SK-N-SH (cell line): ENCODE results near the gene ARMH3. TPM values are rescaled to one million over a fixed set of nuclear protein-coding genes. Genes with fewer than 3 reads are reported as not detected.

Experiments used
- CTCF ChIA-PET: fragments of 300-600, 350-600 bp; formaldehyde crosslinking; extraction: SDS; loops from one replicate; lab custom pipeline; 2021; lab: Yijun Ruan, JAX
- POLR2A ChIA-PET: fragments of 350-600 bp; sonication (Branson Sonifier 250); formaldehyde crosslinking; extraction: SDS; loops from one replicate; lab custom pipeline; 2020; ENCODE audit warnings: antibody characterized with exemption, inconsistent platforms; lab: Yijun Ruan, JAX
- DNase-seq: peaks from one replicate; pipeline ENCODE4 v3.0.0; 2012
- H2AFZ ChIP-seq: fragments of 200-600 bp; sonication (generic); 2 replicates; pipeline ENCODE4 v1.8.1; 2016; ENCODE audit warnings: antibody characterized with exemption, mild to moderate bottlenecking, low read depth
- H3F3A ChIP-seq: fragments of 200-600 bp; sonication (generic); replicated peaks from 2 replicates; pipeline ENCODE3; 2016; ENCODE audit warnings: antibody characterized with exemption, mild to moderate bottlenecking; ENCODE audit not compliant: insufficient read depth
- H3K27ac ChIP-seq, 2 experiments: fragments of 200-500 bp in 1 of 2; fragments of 200-600 bp in 1 of 2; sonication (Bioruptor generic) in 1 of 2; sonication (generic), shearing (Covaris generic) in 1 of 2; 2 replicates each; pipeline versions ENCODE4 v1.5.1 to v1.6.1; 2014 to 2016; ENCODE audit warnings: low read depth in 2 of 2, inconsistent platforms in 1 of 2, low read length in 1 of 2, mild to moderate bottlenecking in 1 of 2, mixed read lengths in 1 of 2
- H3K27me3 ChIP-seq: fragments of 200-600 bp; sonication (generic), shearing (Covaris generic); 2 replicates; pipeline ENCODE4 v1.6.1; 2016; ENCODE audit warnings: mixed run types; ENCODE audit not compliant: insufficient read depth
- H3K36me3 ChIP-seq, 2 experiments: fragments of 200-500 bp in 1 of 2; fragments of 200-600 bp in 1 of 2; sonication (Bioruptor generic) in 1 of 2; sonication (generic) in 1 of 2; replicated peaks in 1 of 2; 2 replicates each; pipeline versions ENCODE3 to v1.5.1; 2014 to 2016; ENCODE audit warnings: low read length in 1 of 2, mild to moderate bottlenecking in 1 of 2; ENCODE audit not compliant: insufficient read depth in 2 of 2, control insufficient read depth in 1 of 2
- H3K4me1 ChIP-seq, 2 experiments: fragments of 200-500 bp in 1 of 2; fragments of 200-600 bp in 1 of 2; sonication (Bioruptor generic) in 1 of 2; sonication (generic), shearing (Covaris generic) in 1 of 2; 2 replicates each; pipeline versions ENCODE4 v1.5.1 to v1.6.1; 2014 to 2016; ENCODE audit warnings: low read depth in 1 of 2, low read length in 1 of 2, mixed run types in 1 of 2; ENCODE audit not compliant: insufficient read depth in 2 of 2, control insufficient read depth in 1 of 2
- H3K4me2 ChIP-seq: fragments of 200-600 bp; sonication (generic), shearing (Covaris generic); 2 replicates; pipeline ENCODE4 v1.6.1; 2017; ENCODE audit warnings: mixed run types
- H3K4me3 ChIP-seq, 2 experiments: fragments of 200-500 bp in 1 of 2; fragments of 200-600 bp in 1 of 2; sonication (Bioruptor generic) in 1 of 2; sonication (generic), shearing (Covaris generic) in 1 of 2; 2 replicates each; pipeline versions ENCODE4 v1.5.1 to v1.8.1; 2014 to 2016; ENCODE audit warnings: low read depth in 2 of 2, inconsistent platforms in 1 of 2, low read length in 1 of 2, mild to moderate bottlenecking in 1 of 2, mixed read lengths in 1 of 2, moderate library complexity in 1 of 2
- H3K79me2 ChIP-seq: fragments of 200-600 bp; sonication (generic); 2 replicates; pipeline ENCODE4 v1.8.1; 2017; ENCODE audit warnings: mild to moderate bottlenecking; ENCODE audit not compliant: insufficient read depth
- H3K9ac ChIP-seq: fragments of 200-600 bp; sonication (generic); 2 replicates; pipeline ENCODE4 v1.6.1; 2017; ENCODE audit warnings: mixed run types
- H3K9me2 ChIP-seq: fragments of 200-600 bp; sonication (generic); 2 replicates; pipeline ENCODE4 v1.6.1; 2017; ENCODE audit warnings: mixed run types
- H3K9me3 ChIP-seq: fragments of 200-600 bp; sonication (generic); 2 replicates; pipeline ENCODE4 v1.6.1; 2017; ENCODE audit warnings: mixed run types, mild to moderate bottlenecking, moderate library complexity
- H4K20me1 ChIP-seq: fragments of 200-600 bp; sonication (generic); 2 replicates; pipeline ENCODE4 v1.6.1; 2017; ENCODE audit warnings: mild to moderate bottlenecking, mixed run types; ENCODE audit not compliant: insufficient read depth
- CHD2 ChIP-seq: fragments of 150-350 bp; IDR thresholded peaks from 2 replicates; pipeline ENCODE4 v1.6.1; 2018; ENCODE audit warnings: low read length; ENCODE audit not compliant: partially characterized antibody
- CTCF ChIP-seq: fragments of 200-600 bp; sonication (generic); IDR thresholded peaks from 2 replicates; pipeline ENCODE4 v1.6.1; 2017; ENCODE audit warnings: antibody characterized with exemption, mild to moderate bottlenecking, moderate library complexity
- ELF1 ChIP-seq: IDR thresholded peaks from 2 replicates; pipeline ENCODE4 v1.4.0; 2012
- EP300 ChIP-seq, 2 experiments: IDR thresholded peaks; 2 replicates each; pipeline versions ENCODE4 v1.4.0 to v1.6.1; 2012; ENCODE audit warnings: borderline replicate concordance in 1 of 2, low read depth in 1 of 2, low read length in 1 of 2
- EZH2phosphoT487 ChIP-seq: fragments of 200-600 bp; sonication (generic); IDR thresholded peaks from 2 replicates; pipeline ENCODE4 v1.6.1; 2017; ENCODE audit warnings: low read depth, mixed run types, mild to moderate bottlenecking, antibody characterized with exemption, moderate library complexity, borderline replicate concordance
- FOSL2 ChIP-seq: IDR thresholded peaks from 2 replicates; pipeline ENCODE4 v1.4.0; 2012; ENCODE audit warnings: low read depth, mild to moderate bottlenecking, moderate library complexity, borderline replicate concordance
- FOXJ3 ChIP-seq: sonication (generic); formaldehyde crosslinking; IDR thresholded peaks from 2 replicates; pipeline ENCODE4 v1.5.1; 2020; ENCODE audit warnings: mild to moderate bottlenecking, missing genetic modification reagents
- FOXM1 ChIP-seq: IDR thresholded peaks from 2 replicates; pipeline ENCODE4 v1.4.0; 2012; ENCODE audit warnings: low read depth, mild to moderate bottlenecking
- GABPA ChIP-seq: IDR thresholded peaks from 2 replicates; pipeline ENCODE4 v1.4.0; 2012; ENCODE audit warnings: low read depth, mild to moderate bottlenecking
- JUND ChIP-seq: IDR thresholded peaks from 2 replicates; pipeline ENCODE4 v1.4.0; 2012
- MAX ChIP-seq: IDR thresholded peaks from 2 replicates; pipeline ENCODE4 v1.4.0; 2012; ENCODE audit warnings: low read depth
- MEF2A ChIP-seq: IDR thresholded peaks from 2 replicates; pipeline ENCODE4 v1.4.0; 2012; ENCODE audit warnings: low read depth, borderline replicate concordance
- MXI1 ChIP-seq: IDR thresholded peaks from 2 replicates; pipeline ENCODE4 v1.6.1; 2012; ENCODE audit warnings: mild to moderate bottlenecking, low read depth, low read length, improper control_type of control experiment
- NFIC ChIP-seq: IDR thresholded peaks from 2 replicates; pipeline ENCODE4 v1.4.0; 2012; ENCODE audit warnings: borderline replicate concordance
- NRF1 ChIP-seq: IDR thresholded peaks from 2 replicates; pipeline ENCODE4 v1.6.1; 2012; ENCODE audit warnings: low read depth, mild to moderate bottlenecking, low read length
- POLR2AphosphoS5 ChIP-seq: IDR thresholded peaks from 2 replicates; pipeline ENCODE4 v1.6.1; 2012; ENCODE audit warnings: low read depth, low read length
- RAD21 ChIP-seq: IDR thresholded peaks from 2 replicates; pipeline ENCODE4 v1.6.1; 2012; ENCODE audit warnings: mild to moderate bottlenecking, low read length
- RCOR1 ChIP-seq: fragments of 150-350 bp; IDR thresholded peaks from 2 replicates; pipeline ENCODE4 v1.6.1; 2017; ENCODE audit warnings: antibody characterized with exemption, low read length
- RFX5 ChIP-seq: IDR thresholded peaks from 2 replicates; pipeline ENCODE4 v1.6.1; 2012; ENCODE audit warnings: mild to moderate bottlenecking, improper control_type of control experiment, low read length
- SIN3A ChIP-seq: IDR thresholded peaks from 2 replicates; pipeline ENCODE4 v1.6.1; 2012; ENCODE audit warnings: low read depth, mild to moderate bottlenecking, low read length, moderate library complexity, borderline replicate concordance
- SMC3 ChIP-seq: IDR thresholded peaks from 2 replicates; pipeline ENCODE4 v1.6.1; 2012; ENCODE audit warnings: low read depth, low read length, improper control_type of control experiment
- TAF1 ChIP-seq: IDR thresholded peaks from 2 replicates; pipeline ENCODE4 v1.6.1; 2012; ENCODE audit warnings: low read depth, mild to moderate bottlenecking, low read length, moderate library complexity, borderline replicate concordance
- TCF12 ChIP-seq: IDR thresholded peaks from 2 replicates; pipeline ENCODE4 v1.4.0; 2012
- USF1 ChIP-seq: IDR thresholded peaks from 2 replicates; pipeline ENCODE4 v1.4.0; 2012; ENCODE audit warnings: low read depth, borderline replicate concordance
- USF2 ChIP-seq: fragments of 150-350 bp; IDR thresholded peaks from 2 replicates; pipeline ENCODE4 v1.6.1; 2017; ENCODE audit warnings: antibody characterized with exemption, low read length, low read depth, borderline replicate concordance
- WGBS: methylation state at CpG from one replicate; pipeline ENCODE4 v1.1.6; 2017; ENCODE audit warnings: low lambda C conversion rate; 5-methylcytosine and 5-hydroxymethylcytosine counted together
- polyA plus RNA-seq, 3 experiments: library from polyadenylated mRNA; depleted of rRNA; stranded (reverse); fragments of >200 nt; gene quantifications; 2 replicates each; pipeline ENCODE4 v1.2.3, GENCODE V29; 2012

Gene ARMH3
- polyA plus RNA-seq, 1 of the 3 experiments (the other 2 are of a cell fraction) = 12.1 TPM

GRCh38 chr10:102064503-102064867 is 8.5 kb upstream of the ARMH3 start:
- WGBS = 73% methylated on average over 2 of the region's 2 CpGs
- no peaks in the 10 kb centered on the region for H3K9me2 ChIP-seq
- H3K4me1 ChIP-seq = peaks cover 8 to 12% of the 10 kb centered on the region in 2 experiments; a peak in 3 of 4 replicates
- ChIA-PET CTCF (interaction anchor here (1.3 kb wide), 1 partner anchor 8 kb away, joined by 4 read pairs; no protein-coding TSS in a partner anchor), POLR2A (no interaction called here)
- H3K4me3 ChIP-seq = peak overlapping the region; percentile 78 to 92; a peak in 3 of 4 replicates
- H3K9me3 ChIP-seq = no peaks in the 10 kb centered on the region
- peaks cover 4 to 21% of the 10 kb centered on the region in 2 experiments for H3K36me3 ChIP-seq
- H4K20me1 ChIP-seq = peaks cover 19% of the 10 kb centered on the region
- H3F3A ChIP-seq = peaks cover 17% of the 10 kb centered on the region
- H2AFZ ChIP-seq = peak overlapping the region; percentile 91
- TF ChIP-seq CHD2 (no peak), RFX5 (no peak), GABPA (no peak), ELF1 (no peak), NRF1 (no peak), SIN3A (no peak), FOXJ3 (no peak), TAF1 (no peak), MEF2A (no peak), FOXM1 (no peak), JUND (no peak), MXI1 (no peak), MAX (no peak), USF2 (no peak), FOSL2 (no peak)
- TF ChIP-seq, all 33 proteins: peak for 0
- H3K27ac ChIP-seq = peak overlapping the region; percentile 74
- H3K27me3 ChIP-seq = no peaks in the 10 kb centered on the region
- H3K9ac ChIP-seq = peak overlapping the region; percentile 96; the same call in 1 of the 2 replicates
- no peak for DNase-seq
- peak overlapping the region; percentile 98 for H3K4me2 ChIP-seq
- peaks cover 40% of the 10 kb centered on the region for H3K79me2 ChIP-seq

- Histone ChIP-seq H3K9me2 (no peaks in the 10 kb centered on the region), H3K4me3 (no peak overlapping the region), H3F3A (peaks cover 24% of the 10 kb centered on the region), H3K79me2 (peaks cover 10% of the 10 kb centered on the region), H3K4me1 (peaks cover 0 to 1% of the 10 kb centered on the region in 2 experiments; a peak in 1 of 4 replicates), H3K9me3 (no peaks in the 10 kb centered on the region), H3K36me3 (no peaks in the 10 kb centered on the region), H4K20me1 (no peaks in the 10 kb centered on the region), H3K4me2 (no peak overlapping the region), H3K9ac (no peak overlapping the region), H2AFZ (0 out of 2 replicates have a peak overlapping the region, but pooled peaks have one; percentile 22), H3K27ac (no peak overlapping the region), H3K27me3 (no peaks in the 10 kb centered on the region)
- ChIA-PET POLR2A (no interaction called here), CTCF (interaction anchor here (1.1 to 1.6 kb wide), 2 partner anchors 8 to 13 kb away, joined by 4 to 9 read pairs; no protein-coding TSS in a partner anchor)
- no peak for DNase-seq
- no peak for TF ChIP-seq MXI1
- no peak for TF ChIP-seq SIN3A
- TF ChIP-seq JUND = no peak
- no peak for TF ChIP-seq GABPA
- TF ChIP-seq SMC3 = no peak
- no peak for TF ChIP-seq RAD21
- no peak for TF ChIP-seq NFIC
- no peak for TF ChIP-seq RCOR1
- no peak for TF ChIP-seq POLR2AphosphoS5
- TF ChIP-seq CTCF = no peak
- TF ChIP-seq EP300 (IDR thresholded peaks at IDR 0.05; ENCODE audit: borderline replicate concordance in 1 of 2, low read depth in 1 of 2, low read length in 1 of 2) = no peak
- TF ChIP-seq USF1 = no peak
- no peak for TF ChIP-seq EZH2phosphoT487
- TF ChIP-seq FOSL2 = no peak
- no peak for TF ChIP-seq TCF12
- no peak for TF ChIP-seq USF2
Observed at GRCh38 chr10:102059987-102060386, 4.0 kb upstream of the ARMH3 start.
